MG63 (cell line): ENCODE measurements around the gene CFAP92. TPM values are rescaled to one million over a fixed set of nuclear protein-coding genes. Genes with fewer than 3 reads are reported as not detected.
A peak's percentile ranks its signal among the peaks of the same experiment; 100 is the strongest.

Experiments used
- DNase-seq: peaks from one replicate; pipeline ENCODE4 v3.0.0-alpha.2; 2020
- H3K27me3 ChIP-seq: fragments of 250-450 bp; sonication (Bioruptor Pico); 2 replicates; pipeline ENCODE4 v1.5.1; 2020; ENCODE audit warnings: mild to moderate bottlenecking, moderate library complexity
- H3K36me3 ChIP-seq: fragments of 250-450 bp; sonication (Bioruptor Pico); 2 replicates; pipeline ENCODE4 v1.5.1; 2020; ENCODE audit warnings: mild to moderate bottlenecking, moderate library complexity
- H3K4me3 ChIP-seq: fragments of 250-450 bp; sonication (Bioruptor Pico); 2 replicates; pipeline ENCODE4 v1.5.1; 2020; ENCODE audit warnings: mild to moderate bottlenecking, moderate library complexity
- H3K9me3 ChIP-seq: fragments of 250-450 bp; sonication (Bioruptor Pico); 2 replicates; pipeline ENCODE4 v1.5.1; 2020; ENCODE audit warnings: mild to moderate bottlenecking, moderate library complexity
- total RNA-seq: library from RNA; depleted of rRNA; stranded (reverse); fragments of >200 nt; shearing (Covaris generic); gene quantifications from 2 replicates; pipeline ENCODE4 v1.2.3, GENCODE V29; 2014; ENCODE audit warnings: low replicate concordance; rRNA removed

The CFAP92 gene, protein sequence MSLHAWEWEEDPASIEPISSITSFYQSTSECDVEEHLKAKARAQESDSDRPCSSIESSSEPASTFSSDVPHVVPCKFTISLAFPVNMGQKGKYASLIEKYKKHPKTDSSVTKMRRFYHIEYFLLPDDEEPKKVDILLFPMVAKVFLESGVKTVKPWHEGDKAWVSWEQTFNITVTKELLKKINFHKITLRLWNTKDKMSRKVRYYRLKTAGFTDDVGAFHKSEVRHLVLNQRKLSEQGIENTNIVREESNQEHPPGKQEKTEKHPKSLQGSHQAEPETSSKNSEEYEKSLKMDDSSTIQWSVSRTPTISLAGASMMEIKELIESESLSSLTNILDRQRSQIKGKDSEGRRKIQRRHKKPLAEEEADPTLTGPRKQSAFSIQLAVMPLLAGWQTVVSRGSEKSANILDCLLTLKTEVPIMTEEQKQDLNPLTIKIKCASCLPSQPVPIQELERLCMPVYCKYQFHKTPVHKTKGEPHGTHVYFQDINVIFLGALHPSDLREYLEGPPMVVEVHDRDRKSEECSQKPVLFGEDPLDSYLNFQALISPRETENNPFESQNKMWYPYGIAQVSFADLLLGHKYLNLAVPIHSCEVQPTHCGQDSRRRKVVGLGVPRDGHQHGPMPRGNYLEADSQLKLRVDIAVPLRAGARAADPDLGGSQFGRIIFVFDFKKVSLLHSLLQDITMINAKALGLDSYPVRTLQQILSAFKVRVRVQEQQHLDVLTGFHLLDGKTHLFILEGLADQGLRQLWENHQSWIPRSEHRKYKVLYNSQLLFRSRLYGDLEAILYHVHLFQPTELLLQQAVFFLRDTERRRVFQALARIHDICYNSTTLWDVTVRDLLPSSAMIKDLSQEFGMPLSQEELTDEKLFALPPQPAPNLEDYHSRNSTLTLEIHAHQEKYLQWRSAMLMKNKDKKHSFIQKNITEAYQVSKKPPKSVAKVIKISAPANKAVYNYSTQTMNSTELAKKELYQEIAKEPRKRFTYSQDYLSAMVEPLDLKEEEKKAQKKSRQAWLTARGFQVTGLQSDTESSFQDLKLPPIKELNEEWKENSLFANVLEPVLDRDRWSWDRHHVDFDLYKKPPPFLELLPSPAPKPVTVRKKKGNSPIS
- not detected in 2 replicates for total RNA-seq

DNA sequence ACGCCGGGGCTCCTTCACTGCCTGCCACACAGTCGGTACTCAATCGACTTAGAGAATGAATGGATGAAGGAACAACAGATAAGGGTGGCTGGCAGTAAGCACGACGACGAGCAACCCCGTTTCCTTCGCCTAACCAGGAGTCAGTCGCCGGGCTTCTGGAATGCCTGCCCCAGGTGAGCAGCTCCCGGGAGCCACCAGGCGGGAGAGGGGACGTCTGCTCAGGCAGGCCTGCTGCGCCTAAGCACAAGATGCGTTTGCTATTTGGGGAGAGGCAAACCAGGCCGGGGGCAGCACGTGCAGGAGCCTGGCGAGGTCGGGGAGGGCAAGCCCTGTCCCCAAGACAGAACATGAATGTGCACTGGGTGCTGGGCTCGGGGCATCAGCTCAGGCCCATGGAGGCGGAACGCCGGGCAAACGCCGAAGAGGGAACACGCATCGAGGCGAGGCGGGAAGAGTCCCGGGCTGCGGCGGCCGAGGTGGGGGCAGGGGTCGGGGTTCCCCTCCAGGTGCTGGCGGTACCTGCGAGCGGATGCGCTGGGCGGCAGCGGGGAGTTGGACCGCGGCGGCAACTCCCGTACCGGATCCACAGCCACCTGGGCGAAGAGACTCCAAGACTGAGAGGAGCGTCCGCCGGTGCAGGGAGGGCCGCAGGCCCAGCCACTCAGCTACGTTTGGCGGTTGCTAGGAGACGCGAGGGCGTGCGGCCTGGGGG is at the start of gene CFAP92:
CFAP92 (minus strand) TSS at position 616 of the 712 bp plus-strand sequence. CDS start 772 bp downstream, outside the sequence.
- DNase-seq, result peak; percentile 58
- peaks cover 9% of the 10 kb centered on the region; the same call in 1 of the 2 replicates for H3K27me3 ChIP-seq
- H3K4me3 ChIP-seq, result no peak within 1 kb of the TSS
- no peaks in the 10 kb centered on the region for H3K36me3 ChIP-seq
- H3K9me3 ChIP-seq, result no peaks in the 10 kb centered on the region; the same call in 1 of the 2 replicates

DNA sequence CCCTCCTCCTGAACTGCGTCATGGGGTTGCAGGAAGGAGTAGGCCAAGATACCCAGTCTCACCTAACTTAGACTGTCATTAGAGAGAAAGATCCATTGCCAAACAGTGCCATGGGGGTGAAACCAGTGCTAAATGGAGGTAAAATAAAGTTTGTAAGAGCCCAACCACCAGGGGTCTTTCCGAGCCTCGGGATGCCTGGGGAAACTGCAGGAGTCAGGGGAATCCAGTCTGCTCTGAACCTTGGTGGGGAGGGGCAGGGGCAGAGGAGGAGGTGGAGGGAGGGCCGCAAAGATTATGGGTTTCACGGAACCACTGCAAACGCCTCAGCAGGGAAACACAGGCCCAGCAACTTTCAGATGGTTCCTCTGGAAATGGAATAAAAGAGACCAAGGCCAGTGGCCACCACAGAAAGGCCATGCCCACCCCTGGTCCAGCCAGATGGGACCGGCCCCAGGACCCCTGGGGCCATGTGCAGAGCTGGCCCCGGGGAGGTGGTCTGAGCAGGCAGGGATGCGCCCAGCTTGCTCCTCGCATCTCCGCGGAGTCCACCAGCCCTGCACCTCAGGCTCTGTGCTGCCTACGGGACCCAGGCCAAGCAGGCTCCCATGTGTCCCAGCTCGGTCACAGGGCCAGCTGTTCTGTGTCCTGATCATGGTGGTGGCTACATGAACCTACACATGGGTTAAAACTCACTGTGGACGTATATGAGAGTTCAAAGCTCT is 46.9 kb upstream of the CFAP92 start:
- H3K9me3 ChIP-seq, result peaks cover 4% of the 10 kb centered on the region
- no peaks in the 10 kb centered on the region for H3K36me3 ChIP-seq
- H3K4me3 ChIP-seq, result no peak overlapping the region
- peaks cover 6% of the 10 kb centered on the region; the same call in 1 of the 2 replicates for H3K27me3 ChIP-seq
- DNase-seq, result no peak

DNA sequence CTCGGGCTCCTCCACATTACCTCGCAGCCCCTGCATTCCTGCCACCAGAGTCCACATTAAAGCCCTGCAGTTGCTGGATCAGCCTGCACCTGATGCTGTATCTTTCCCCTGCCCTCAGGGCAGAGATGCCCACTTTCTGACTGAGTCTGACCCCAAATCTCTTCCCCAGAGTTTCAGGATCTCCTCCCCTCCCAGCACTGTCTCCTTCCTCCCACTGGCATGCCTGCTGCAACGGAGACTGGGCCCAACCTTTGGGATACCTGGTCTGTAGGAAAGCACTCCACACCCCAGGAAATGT is 46.1 kb upstream of the CFAP92 start:
- no peak overlapping the region for H3K4me3 ChIP-seq
- no peak for DNase-seq
- peaks cover 6% of the 10 kb centered on the region; the same call in 1 of the 2 replicates for H3K27me3 ChIP-seq
- no peaks in the 10 kb centered on the region for H3K36me3 ChIP-seq
- peaks cover 4% of the 10 kb centered on the region for H3K9me3 ChIP-seq

DNA sequence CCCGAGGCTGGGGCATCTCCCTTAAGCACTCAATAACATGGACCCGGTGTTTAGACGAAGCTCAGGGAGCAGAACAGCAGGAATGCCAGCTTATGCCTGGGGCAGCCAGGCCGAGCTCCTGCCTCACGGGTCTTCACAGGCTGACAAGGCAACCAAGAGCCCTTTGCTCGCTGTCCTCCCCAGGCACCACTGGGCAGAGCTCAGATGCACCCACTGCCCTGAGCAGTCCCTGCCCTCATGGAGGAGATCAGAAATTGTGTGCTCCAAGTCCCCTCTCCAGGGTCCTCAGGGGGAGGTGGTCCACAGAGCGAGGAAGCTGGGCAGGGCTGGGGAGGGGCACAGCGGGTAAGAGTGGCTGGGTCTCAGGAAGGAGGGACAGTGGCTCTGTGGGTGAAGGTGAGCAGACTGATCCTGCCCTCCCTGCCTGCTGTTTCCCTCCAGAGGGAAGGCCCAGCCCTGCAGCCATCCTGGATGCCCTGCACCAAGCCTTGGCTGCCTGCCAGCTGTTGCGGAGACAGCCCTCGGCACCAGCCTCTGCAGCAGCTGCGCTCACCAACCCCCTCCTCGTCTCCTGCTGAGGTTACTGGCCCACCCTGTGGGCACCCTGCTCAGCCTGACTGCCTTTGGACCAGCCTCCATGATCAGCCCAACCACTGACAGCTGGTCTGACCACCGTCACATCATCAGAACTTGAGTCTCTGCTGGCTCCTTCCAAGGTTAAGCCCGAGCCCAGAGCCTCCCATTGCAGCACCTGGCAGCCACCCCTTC is 45.6 kb upstream of the CFAP92 start:
- Histone ChIP-seq H3K4me3 (no peak overlapping the region), H3K27me3 (peaks cover 6% of the 10 kb centered on the region; the same call in 1 of the 2 replicates), H3K36me3 (no peaks in the 10 kb centered on the region), H3K9me3 (peaks cover 4% of the 10 kb centered on the region)
- DNase-seq, result no peak

DNA sequence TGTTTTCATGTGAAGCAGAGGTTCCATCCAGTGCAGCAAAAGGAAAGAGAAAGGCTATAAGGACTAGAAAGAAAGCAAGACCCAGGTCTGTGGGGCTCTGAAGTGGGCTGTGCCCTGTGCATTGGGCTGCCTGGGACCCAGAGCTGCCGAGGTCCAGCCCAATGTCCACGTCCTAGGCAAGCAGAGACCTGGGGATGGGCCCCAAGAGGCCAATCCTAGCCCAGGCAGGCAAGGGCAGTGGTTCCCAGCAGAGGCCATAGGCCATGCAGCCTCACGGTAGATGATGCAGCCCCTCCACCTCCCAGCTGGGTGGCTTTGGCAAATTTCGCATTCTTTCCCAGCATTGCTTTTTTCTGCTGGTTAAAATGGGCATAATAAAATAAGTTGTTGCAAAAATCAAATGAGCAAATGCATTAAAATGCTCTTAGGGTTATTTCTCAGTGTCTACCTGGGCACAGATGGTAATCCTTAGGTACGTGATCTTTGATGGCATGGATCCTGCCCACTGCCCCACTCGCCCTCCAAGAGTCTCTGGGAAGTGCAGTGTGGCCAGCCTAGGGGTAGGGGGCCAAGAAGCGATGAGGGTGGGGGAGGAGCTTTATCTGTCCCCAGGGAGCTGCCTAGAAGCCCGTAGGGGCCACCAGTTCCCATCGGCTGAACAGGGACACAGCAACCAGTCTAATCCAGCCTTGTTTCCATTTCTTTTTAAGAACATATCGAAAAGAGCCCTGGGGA is 44.4 kb upstream of the CFAP92 start:
- no peak for DNase-seq
- Histone ChIP-seq H3K27me3 (0 out of 2 replicates have a peak, but pooled peaks cover 3% of the 10 kb centered on the region), H3K36me3 (no peaks in the 10 kb centered on the region), H3K9me3 (peaks cover 2% of the 10 kb centered on the region; the same call in 1 of the 2 replicates), H3K4me3 (no peak overlapping the region)

DNA sequence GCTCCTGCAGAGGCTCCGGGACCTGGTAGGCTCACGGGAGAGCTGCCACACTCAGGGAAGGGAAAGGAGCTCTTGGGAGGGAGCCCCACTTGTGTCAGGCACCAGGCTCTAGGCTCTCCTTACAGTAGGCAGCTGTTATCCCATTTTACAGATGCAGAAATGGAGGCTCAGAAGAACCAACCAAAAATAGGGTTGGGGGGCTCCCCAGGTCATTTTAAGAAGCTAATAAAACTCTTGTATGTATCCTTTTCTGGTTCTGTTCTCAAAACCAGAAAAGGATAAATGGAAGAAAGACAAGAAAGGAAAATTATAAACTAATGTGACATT is 43.2 kb upstream of the CFAP92 start:
- peaks cover under 1% of the 10 kb centered on the region; the same call in 1 of the 2 replicates for H3K9me3 ChIP-seq
- DNase-seq, result no peak
- H3K27me3 ChIP-seq, result no peaks in the 10 kb centered on the region
- H3K36me3 ChIP-seq, result no peaks in the 10 kb centered on the region
- no peak overlapping the region for H3K4me3 ChIP-seq

DNA sequence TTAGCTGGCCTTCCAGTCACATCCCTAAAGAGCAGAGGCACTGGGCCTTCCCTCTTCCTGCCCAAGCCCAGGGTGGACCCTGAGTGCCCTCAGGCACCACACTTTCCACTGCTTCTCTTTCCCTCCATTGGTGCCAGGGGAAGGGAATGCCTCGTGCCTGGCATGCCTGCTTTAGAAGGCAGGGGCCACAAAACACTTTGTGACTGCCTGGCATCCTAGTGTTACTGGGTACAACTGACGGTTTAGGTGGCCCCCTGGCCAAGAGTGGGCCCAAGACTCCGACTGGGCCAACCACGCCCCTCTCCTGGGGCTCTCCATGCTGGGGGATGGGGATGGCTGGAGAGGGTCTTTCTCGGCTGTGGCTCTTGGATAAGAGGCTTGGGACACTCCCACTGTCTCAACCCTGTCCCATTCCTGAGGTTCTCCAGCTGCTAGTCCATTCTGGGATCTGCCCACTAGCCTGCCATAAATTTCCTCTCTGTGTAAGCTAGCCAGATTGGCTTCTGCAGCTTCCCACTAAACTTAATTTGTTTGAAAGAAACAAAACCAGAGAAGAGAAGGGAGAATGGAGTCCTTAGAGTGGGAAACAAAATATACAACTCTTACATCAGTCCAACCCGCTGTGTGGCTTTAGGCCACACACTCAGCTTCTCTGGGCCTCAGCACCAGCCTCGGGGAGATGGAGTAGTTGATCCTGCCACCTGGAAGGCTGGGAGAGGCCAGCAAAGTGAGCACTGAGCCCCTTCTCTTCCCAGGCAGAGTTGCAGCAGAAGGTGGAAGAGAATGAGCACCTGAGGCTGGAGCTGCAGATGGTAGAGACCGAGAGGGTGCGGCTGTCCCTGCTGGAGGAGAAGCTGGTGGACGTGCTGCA is 42.6 kb upstream of the CFAP92 start:
- no peaks in the 10 kb centered on the region for H3K27me3 ChIP-seq
- no peak for DNase-seq
- H3K36me3 ChIP-seq, result no peaks in the 10 kb centered on the region
- H3K4me3 ChIP-seq, result no peak overlapping the region
- no peaks in the 10 kb centered on the region for H3K9me3 ChIP-seq

DNA sequence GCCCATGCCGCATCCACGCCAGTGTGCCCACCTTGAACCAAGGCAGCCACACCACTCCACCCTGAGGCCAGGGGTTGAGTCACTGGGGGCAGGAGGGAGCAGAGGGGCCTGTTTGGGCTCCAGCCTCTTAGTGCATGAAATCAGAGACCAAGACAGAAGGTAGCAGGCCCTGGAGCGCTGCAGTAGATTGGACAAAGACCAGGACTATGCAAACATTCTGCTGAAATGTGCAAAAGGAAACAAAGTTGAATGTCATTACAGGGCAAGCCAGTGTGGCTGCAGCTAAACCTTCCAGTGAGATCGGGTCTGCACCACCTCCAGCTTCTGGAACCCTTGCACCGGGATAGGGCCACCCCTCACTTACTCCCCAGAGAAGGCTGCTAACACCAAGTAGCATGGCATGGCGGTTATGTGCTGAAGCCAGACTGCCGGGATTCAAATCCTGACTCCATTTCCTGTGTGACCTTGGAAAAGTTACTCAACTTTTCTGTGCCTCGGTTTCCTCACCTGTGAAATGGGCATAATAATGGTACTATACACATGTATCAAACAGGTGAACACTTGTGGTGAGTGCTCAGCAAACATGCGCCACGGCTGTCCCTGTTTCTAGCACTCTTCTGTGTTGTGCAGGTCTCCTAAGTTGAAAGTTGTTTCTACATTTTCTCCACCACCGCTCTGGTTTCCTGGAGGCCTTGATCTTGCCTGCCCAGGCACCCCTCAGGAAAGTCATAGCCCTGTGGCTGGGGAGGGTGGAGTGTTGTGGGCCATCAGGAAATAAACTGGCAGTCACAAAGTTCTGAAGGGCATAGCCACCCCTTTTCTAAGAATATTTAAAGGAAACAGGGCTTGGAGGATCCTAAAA is 41.7 kb upstream of the CFAP92 start:
- Histone ChIP-seq H3K9me3 (no peaks in the 10 kb centered on the region), H3K4me3 (no peak overlapping the region), H3K27me3 (no peaks in the 10 kb centered on the region), H3K36me3 (no peaks in the 10 kb centered on the region)
- DNase-seq, result no peak

DNA sequence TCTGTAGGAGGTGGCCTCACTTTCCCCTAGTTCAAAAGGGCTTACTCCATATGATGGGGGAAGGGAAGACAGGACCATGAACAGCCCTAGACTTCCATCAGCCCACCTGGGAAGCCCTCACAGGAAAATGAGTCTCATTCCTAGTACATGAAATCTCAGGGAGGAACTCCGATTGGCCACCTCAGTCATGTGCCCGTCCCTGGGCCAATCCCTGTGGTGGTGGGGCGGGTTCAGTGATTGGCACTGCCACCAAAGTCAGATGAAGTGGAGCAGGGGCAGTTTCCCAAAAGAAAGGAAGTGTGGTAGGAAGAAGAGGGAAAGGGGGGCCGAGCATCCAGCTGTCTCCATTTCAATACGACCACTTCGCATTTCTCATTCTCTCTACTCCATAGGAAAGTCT is 40.8 kb upstream of the CFAP92 start:
- Histone ChIP-seq H3K27me3 (no peaks in the 10 kb centered on the region), H3K4me3 (no peak overlapping the region), H3K36me3 (no peaks in the 10 kb centered on the region), H3K9me3 (no peaks in the 10 kb centered on the region)
- DNase-seq, result peak; percentile 46

DNA sequence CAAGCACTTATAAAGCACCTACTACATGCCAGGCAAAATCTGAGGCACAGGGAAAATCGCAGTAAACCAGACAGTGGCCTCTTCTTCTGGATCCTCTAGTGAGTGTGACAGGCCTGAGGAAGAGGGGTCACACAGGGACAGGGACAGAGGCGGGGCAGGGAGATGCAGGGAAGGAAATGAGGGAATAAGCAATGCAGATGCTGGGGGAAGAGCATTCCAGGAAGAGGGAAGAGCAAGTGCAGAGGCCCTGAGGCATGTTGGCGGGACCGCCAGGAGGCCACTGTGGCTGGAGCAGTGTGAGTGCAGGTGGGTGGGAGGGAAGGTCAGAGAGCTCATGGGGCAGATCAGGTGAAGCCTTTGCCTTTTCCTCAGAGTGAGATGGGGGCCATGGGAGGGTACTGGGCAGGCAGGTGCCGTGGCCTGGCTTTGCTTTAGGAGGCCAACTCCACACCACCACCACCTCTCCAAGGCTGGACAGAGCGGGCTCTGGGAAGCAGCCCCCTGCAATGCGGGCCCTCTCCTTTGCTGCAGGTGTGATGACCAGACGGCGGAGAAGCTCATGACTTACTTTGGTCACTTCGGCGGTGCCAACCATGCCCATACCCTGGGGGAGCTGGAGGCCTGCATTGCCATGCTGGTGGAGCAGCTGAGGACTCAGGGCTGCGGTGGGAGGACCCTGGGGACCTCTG is 39.9 kb upstream of the CFAP92 start:
- Histone ChIP-seq H3K27me3 (no peaks in the 10 kb centered on the region), H3K9me3 (no peaks in the 10 kb centered on the region), H3K36me3 (no peaks in the 10 kb centered on the region), H3K4me3 (no peak overlapping the region)
- DNase-seq, result no peak

DNA sequence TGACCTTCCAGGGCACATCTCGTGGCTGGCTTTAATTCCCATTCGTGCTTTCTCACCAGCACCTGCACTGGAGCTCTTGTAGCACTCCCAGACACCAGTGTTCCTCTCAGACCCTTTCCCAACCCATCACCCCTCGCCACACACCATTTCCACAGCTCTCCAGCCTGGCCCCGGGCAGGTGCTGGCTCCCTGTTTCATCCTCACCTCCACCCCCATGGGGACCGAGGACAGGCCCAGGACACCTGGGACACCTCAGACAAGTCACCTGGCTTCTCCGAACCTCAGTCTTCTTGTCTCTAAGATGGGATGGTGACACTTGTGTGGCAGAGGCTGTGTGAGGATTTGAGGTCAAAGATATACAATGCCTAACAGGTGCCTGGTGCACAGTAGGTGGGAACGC is 39.3 kb upstream of the CFAP92 start:
- Histone ChIP-seq H3K4me3 (no peak overlapping the region), H3K27me3 (no peaks in the 10 kb centered on the region)
- DNase-seq, result no peak

DNA sequence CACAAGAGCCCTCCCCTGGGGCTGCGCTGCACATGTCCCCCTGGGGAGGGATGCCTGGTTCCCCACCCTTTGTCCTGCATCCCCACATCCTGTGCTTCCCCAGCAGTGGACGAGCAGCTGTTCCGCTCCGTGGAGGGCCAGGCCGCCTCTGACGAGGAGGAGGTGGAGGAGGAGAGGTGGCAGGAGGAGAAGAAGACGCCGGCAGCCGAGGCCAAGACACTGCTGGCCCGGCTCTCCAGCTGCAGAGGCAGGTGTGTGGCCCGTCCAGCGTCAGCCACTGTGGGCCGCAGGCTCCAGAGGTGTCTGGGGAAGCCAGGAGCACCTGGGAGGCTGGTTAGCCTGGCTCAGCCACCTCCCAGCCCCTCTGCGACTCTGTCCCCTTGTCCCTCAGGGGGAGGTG is 38.8 kb upstream of the CFAP92 start:
- no peaks in the 10 kb centered on the region for H3K36me3 ChIP-seq
- no peak for DNase-seq
- no peaks in the 10 kb centered on the region for H3K9me3 ChIP-seq
- H3K4me3 ChIP-seq, result no peak overlapping the region
- H3K27me3 ChIP-seq, result no peaks in the 10 kb centered on the region

More for the DNA sequence above, 39.3 kb upstream of the CFAP92 start:
- H3K9me3 ChIP-seq, result no peaks in the 10 kb centered on the region
- H3K36me3 ChIP-seq, result no peaks in the 10 kb centered on the region
